Measurements from ENCODE around the gene RNF40. TPM values are rescaled to one million over a fixed set of nuclear protein-coding genes. Genes with fewer than 3 reads are reported as not detected.

RNF40 gene
- total RNA-seq, 1 donor from 2014 or later: 157 TPM

- no peak overlapping the region for H3K4me3 Mint-ChIP-seq
- DNase-seq (ENCODE audit: low read depth, low spot score): no peak
- no peaks in the 10 kb centered on the region for H3K9me3 Mint-ChIP-seq
- H3K27ac Mint-ChIP-seq (ENCODE audit: unreplicated experiment): peak overlapping the region; percentile 57
- H3K36me3 Mint-ChIP-seq (ENCODE audit: low read depth): peaks cover 28% of the 10 kb centered on the region
- TF ChIP-seq CTCF (conservative IDR thresholded peaks at IDR 0.05): no peak
- no peaks in the 10 kb centered on the region for H3K4me1 Mint-ChIP-seq
- no peaks in the 10 kb centered on the region for H3K27me3 Mint-ChIP-seq (ENCODE audit: low read depth)
Measured at GRCh38 chr16:30737794-30738648, 24.1 kb upstream of the RNF40 start.

- TF ChIP-seq CTCF (conservative IDR thresholded peaks at IDR 0.05): no peak
- H3K27ac Mint-ChIP-seq (ENCODE audit: unreplicated experiment): no peak overlapping the region
- H3K36me3 Mint-ChIP-seq (ENCODE audit: low read depth): peaks cover 23% of the 10 kb centered on the region
- H3K4me3 Mint-ChIP-seq: no peak overlapping the region
- DNase-seq (ENCODE audit: low read depth, low spot score): no peak
- H3K27me3 Mint-ChIP-seq (ENCODE audit: low read depth): no peaks in the 10 kb centered on the region
- H3K9me3 Mint-ChIP-seq: no peaks in the 10 kb centered on the region
- no peaks in the 10 kb centered on the region for H3K4me1 Mint-ChIP-seq
Measured at GRCh38 chr16:30738984-30739951, 22.9 kb upstream of the RNF40 start.

- peaks cover 24% of the 10 kb centered on the region for H3K36me3 Mint-ChIP-seq (ENCODE audit: low read depth)
- H3K27me3 Mint-ChIP-seq (ENCODE audit: low read depth): no peaks in the 10 kb centered on the region
- DNase-seq (ENCODE audit: low read depth, low spot score): no peak
- no peak overlapping the region for H3K27ac Mint-ChIP-seq (ENCODE audit: unreplicated experiment)
- H3K4me1 Mint-ChIP-seq: no peaks in the 10 kb centered on the region
- H3K4me3 Mint-ChIP-seq: no peak overlapping the region
- TF ChIP-seq CTCF (conservative IDR thresholded peaks at IDR 0.05): no peak
- H3K9me3 Mint-ChIP-seq: no peaks in the 10 kb centered on the region
Measured at GRCh38 chr16:30740364-30741251, 21.5 kb upstream of the RNF40 start.

GRCh38 chr16:30741461-30741914 lies 20.6 kb upstream of the RNF40 start:
- no peak for TF ChIP-seq CTCF (conservative IDR thresholded peaks at IDR 0.05)
- peaks cover 21% of the 10 kb centered on the region for H3K36me3 Mint-ChIP-seq (ENCODE audit: low read depth)
- no peak overlapping the region for H3K27ac Mint-ChIP-seq (ENCODE audit: unreplicated experiment)
- no peaks in the 10 kb centered on the region for H3K4me1 Mint-ChIP-seq
- no peaks in the 10 kb centered on the region for H3K9me3 Mint-ChIP-seq
- H3K27me3 Mint-ChIP-seq (ENCODE audit: low read depth): no peaks in the 10 kb centered on the region
- no peak overlapping the region for H3K4me3 Mint-ChIP-seq
- DNase-seq (ENCODE audit: low read depth, low spot score): no peak

GRCh38 chr16:30743716-30744115 lies 18.4 kb upstream of the RNF40 start:
- H3K4me1 Mint-ChIP-seq: peaks cover 14% of the 10 kb centered on the region
- DNase-seq (ENCODE audit: low read depth, low spot score): no peak
- peaks cover 2% of the 10 kb centered on the region for H3K27me3 Mint-ChIP-seq (ENCODE audit: low read depth)
- peaks cover 17% of the 10 kb centered on the region for H3K36me3 Mint-ChIP-seq (ENCODE audit: low read depth)
- H3K27ac Mint-ChIP-seq (ENCODE audit: unreplicated experiment): peak overlapping the region; percentile 32
- H3K4me3 Mint-ChIP-seq: peak overlapping the region; percentile 20
- H3K9me3 Mint-ChIP-seq: no peaks in the 10 kb centered on the region
- TF ChIP-seq CTCF (conservative IDR thresholded peaks at IDR 0.05): no peak
